GM21526 (cell line): ENCODE measurements around the gene COQ9.
"Not testable (repeated sequence)": the region's sequence is repeated elsewhere in the genome, so short reads cannot be mapped to it uniquely, and the experiment has no call there.

Experiments used
- ATAC-seq: cut with Tn5 transposase; IDR thresholded peaks from one replicate; pipeline ENCODE4 v1.9.1; 2021; ENCODE audit warnings: moderate library complexity; ENCODE audit not compliant: unreplicated experiment, low FRiP score

COQ9 gene

DNA sequence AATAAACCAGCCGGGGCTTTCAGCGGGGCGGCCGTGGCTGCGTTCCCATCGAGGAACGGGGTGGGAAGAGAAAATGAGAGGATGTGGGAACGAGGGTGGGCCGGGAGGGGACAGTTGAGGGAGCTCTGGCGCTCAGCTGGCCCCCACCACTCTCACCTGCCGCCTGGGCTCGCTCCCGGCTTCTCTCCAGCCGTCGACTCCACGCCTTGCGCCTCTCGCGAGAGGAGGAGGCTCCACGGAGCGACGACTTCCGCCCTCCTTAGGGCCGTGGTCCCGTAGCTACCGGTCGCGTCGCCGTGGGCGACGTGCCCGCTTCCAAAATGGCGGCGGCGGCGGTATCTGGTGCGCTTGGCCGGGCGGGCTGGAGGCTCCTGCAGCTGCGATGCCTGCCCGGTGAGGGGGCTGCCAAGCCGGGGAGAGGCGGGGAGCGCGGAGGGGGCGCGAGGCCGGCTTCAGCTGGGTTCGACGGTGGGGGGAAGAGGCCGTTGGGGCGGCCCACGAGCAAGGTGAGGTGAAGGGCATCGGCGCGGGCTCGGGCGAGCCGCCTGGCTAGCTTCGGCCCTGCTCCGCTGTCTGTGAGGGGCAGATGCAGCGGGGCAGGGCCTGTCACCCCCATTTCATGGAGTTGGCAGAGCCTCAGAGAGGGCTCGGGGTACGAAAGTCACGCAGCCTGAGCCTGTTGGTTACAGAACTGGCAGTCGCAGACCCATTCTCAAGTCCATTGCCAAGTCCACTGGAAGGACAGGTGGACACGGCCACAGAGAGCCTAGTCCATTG is at the start of gene COQ9, which contains the start of gene CIAPIN1:
Gene COQ9, plus strand, starts transcription at position 294 of the 777 bp plus-strand sequence. Its CDS starts 27 bp downstream, at position 321.
Gene CIAPIN1, minus strand, starts transcription at position 200 of the 777 bp plus-strand sequence. CDS start 6,457 bp downstream, outside the sequence.
- ATAC-seq = peak; percentile 95

GRCh38 chr16:57397493-57397892 is 49.8 kb upstream of the COQ9 start:
- ATAC-seq = not testable (repeated sequence)

GRCh38 chr16:57401943-57402640 is 45.2 kb upstream of the COQ9 start:
- no peak for ATAC-seq

DNA sequence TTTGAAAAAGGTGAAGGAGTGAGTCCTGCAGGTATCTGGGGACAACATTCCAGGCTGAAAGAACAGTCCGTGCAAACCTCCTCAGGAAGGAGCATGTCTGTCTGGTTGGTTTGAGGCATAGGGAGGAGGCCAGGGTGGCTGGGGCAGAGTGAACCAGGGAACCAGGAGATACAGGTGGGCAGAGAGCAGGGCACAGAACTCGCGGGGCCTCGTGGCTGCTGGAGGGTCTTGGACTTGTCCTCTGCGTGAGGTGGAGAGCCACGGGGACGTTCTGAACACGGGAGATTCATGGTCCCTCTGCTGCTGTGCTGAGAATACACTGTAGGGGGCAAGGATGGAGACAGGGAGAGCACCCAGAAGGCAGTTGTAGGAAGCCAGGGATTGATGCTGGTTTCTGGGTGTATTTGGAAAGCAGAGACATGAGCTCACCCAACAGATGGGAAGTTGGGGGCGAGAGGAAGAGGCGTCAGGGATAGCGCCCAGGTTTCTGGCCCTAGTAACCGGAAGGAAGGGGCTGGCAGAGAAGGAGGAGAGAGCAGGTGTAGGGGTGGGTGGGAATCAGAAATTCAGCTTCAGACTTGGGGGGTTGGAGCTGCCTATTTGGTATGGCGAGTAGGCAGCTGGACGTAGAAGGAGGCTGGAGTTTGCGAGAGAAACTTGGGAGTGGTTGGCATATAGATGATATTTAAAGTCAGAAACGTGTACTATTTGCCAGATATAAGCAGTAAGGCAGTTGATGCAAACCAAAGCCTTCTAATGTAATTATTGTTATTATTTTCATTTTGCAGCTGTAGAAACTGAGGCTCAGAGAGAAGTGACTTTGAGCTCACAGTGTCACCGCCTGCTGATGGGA is 43.1 kb upstream of the COQ9 start, which contains the start of gene CCL17:
Gene CCL17, plus strand, starts transcription at position 803 of the 853 bp plus-strand sequence. CDS start 9,166 bp downstream, outside the sequence.
- ATAC-seq = no peak

GRCh38 chr16:57405097-57405496 is 42.2 kb upstream of the COQ9 start:
- ATAC-seq = no peak

DNA sequence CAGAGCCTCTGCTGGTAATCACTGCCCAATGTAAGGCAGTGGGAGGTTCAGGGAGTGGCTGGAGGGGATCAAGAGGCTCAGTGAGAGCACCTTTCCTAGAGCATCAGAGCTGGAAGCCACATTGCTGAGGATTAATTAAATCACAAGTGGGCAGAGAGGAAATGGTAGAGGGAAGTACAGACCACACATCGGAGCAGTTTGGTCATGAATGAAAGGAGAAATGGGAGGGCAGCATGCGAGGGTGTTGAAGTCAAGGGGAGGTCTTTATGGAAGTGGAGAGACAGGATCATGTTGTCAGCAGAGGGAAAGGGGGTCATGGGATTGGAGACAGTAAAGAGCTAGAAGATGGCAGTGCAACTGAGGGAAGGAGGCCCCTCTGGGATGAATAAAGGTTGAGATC is 40.4 kb upstream of the COQ9 start:
- ATAC-seq = no peak

DNA sequence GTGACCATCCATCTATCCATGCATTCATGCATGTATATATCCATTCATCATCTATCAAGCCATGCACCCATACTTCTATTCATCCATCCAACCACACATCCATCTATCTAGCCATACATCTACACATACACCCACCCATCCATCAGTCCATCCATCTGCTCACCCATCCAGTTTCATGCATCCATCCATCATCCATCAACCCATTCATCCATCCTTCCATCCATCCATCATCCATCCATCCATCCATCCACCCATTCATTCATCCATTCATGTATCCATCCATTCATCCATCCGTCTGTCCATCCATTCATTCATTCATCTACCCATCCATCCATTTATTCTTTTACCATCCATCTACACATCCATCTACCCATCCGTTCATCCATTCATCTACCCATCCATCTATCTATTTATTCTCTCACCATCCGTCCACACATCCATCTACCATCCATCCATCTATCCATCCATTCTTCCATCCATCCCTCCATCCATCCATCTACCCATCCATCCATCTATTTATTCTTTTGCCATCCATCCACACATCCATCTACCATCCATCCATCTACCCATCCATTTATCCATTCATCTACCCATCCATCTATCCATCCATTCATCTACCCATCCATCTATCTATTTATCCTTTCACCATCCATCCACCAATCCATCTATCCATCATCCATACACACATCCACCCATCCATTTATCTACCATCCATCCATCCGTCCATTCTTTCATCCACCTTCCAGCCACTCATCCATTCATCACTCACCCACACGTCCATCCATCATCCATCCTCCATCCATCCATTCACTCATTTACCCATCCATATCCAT is 39.5 kb upstream of the COQ9 start:
- ATAC-seq = no peak

DNA sequence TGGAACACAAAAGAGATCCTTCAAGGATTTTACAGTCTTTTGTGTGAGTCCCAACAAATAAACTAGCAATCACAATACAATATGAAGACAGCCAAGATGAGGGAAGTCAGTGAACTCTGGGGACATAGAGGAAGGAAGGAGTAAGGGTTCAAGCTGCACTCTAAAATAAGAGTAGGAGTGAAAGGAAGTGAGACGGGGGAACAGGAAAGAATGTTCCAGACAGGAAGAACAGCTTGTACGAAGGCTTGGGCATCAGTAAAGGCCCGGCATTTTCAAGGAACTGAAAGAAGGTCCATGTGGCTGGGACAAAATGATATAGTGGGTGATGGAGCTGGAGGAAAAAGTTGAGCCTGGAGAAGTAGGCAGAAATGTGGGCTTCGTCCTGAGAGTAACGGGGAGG is 38.2 kb upstream of the COQ9 start:
- ATAC-seq = no peak

DNA sequence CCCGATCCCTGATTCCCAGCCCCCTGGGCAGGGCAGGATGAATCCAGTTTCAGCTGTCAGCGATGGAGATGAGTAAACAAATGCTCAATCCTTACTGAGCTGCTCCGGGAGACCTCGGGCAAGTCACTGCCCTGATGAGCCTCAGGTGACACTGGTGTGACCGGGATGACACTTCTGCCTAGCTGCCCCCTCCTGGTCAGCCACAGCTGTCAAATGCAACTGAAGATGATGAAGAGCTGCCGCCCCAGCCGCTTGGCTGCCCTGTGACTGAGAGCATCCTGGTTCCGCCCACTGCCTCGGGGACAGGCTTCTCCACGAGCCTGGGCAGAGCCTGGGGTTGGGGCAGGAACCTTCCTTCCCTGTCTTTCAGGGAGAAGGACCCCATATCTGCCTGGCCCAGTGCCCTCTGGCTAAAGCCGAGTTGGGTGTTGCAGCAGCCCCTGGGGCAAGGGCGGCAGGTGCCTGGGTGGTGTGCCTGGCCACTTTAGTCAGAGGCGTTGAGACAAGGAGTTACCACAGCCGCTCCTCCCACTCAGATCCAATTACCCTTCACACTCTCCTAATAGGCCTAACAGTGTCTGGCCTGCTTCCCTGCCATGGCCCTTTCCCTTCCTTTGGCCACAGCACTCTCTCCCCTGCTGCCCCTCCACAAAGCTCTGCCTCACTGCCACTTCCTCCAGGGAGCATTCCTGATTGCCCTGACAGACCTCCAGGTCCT is 37.2 kb upstream of the COQ9 start:
- ATAC-seq = no peak

- ATAC-seq = no peak
Observed at GRCh38 chr16:57411362-57411976, 35.8 kb upstream of the COQ9 start.

GRCh38 chr16:57412584-57412983 is 34.7 kb upstream of the COQ9 start:
- no peak for ATAC-seq

- peak; percentile 52 for ATAC-seq
Observed at GRCh38 chr16:57413301-57413730, 34.0 kb upstream of the COQ9 start.

DNA sequence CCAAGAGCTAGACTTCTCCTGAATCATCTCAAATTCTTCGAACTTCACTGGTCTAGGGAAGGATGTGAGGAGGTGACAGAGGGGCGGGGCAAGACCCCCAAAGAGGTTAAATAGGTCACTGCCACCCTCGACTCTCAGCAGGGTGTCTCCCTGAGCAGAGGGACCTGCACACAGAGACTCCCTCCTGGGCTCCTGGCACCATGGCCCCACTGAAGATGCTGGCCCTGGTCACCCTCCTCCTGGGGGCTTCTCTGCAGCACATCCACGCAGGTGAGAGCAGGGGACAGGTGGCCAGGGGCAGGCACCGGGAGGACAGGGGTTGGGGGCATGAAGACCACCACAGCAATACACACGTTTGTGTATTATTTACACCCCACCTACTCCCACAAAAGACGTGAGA is 33.5 kb upstream of the COQ9 start:
- ATAC-seq = no peak

DNA sequence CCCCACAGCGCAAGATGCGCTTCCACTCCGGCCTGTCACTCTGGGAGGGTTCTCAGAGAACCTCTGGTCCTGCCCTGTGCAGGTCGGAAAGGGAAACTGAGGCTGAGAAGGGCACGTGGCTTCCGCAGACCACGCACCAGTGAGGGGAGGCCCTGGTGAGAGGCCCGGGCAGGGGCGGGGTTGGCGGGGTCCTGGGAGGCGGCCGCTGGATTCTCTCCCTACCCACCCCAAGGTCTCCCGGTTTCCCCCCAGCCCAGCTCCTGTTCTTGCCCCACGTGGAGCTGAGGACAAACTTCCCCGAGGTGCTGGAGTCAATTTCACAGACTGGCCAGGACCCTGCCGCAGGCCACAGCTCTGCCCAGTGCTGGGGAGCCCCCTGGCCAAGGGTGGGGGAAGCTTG is 31.2 kb upstream of the COQ9 start:
- ATAC-seq = no peak

- no peak for ATAC-seq
Observed at GRCh38 chr16:57419506-57419905, 27.8 kb upstream of the COQ9 start.

GRCh38 chr16:57422026-57422944 is 25.0 kb upstream of the COQ9 start:
- no peak for ATAC-seq

GRCh38 chr16:57423152-57423551 is 24.1 kb upstream of the COQ9 start:
- no peak for ATAC-seq

- ATAC-seq = no peak
Observed at GRCh38 chr16:57424583-57424982, 22.7 kb upstream of the COQ9 start.
